MCF 10A (cell line): ENCODE results near the gene ELMO1. TPM values are rescaled to one million over a fixed set of nuclear protein-coding genes. Genes with fewer than 3 reads are reported as not detected.

Source experiments
- BruUV-seq: library from RNA; stranded (reverse); fragments of 400-500 nt; replicated peaks from 2 replicates; lab custom pipeline; 2021; lab: Mats Ljungman, UMichigan
- CTCF ChIA-PET: fragments of 300-600 bp; sonication (Branson Sonifier 250); formaldehyde crosslinking; extraction: SDS; loops from one replicate; lab custom pipeline; 2021; ENCODE audit warnings: antibody characterized with exemption, inconsistent platforms; lab: Yijun Ruan, JAX
- POLR2A ChIA-PET: fragments of 300-600, 350-650 bp; sonication (Branson Sonifier 250); formaldehyde crosslinking; extraction: SDS; loops from one replicate; lab custom pipeline; 2020; ENCODE audit warnings: antibody characterized with exemption, inconsistent platforms; lab: Yijun Ruan, JAX
- DNase-seq: peaks from one replicate; pipeline ENCODE4 v3.0.0-alpha.2; 2018; ENCODE audit not compliant: unreplicated experiment
- H3K27ac Mint-ChIP-seq: one replicate; pipeline ENCODE4 v1.8.0; 2022; ENCODE audit warnings: mild to moderate bottlenecking, low read depth, mixed read lengths; ENCODE audit not compliant: unreplicated experiment
- H3K27me3 Mint-ChIP-seq: one replicate; pipeline ENCODE4 v1.8.0; 2022; ENCODE audit warnings: mixed read lengths; ENCODE audit not compliant: insufficient read depth, unreplicated experiment
- H3K36me3 Mint-ChIP-seq: one replicate; pipeline ENCODE4 v1.8.0; 2022; ENCODE audit warnings: mild to moderate bottlenecking, moderate library complexity, mixed read lengths; ENCODE audit not compliant: insufficient read depth, unreplicated experiment
- H3K4me1 Mint-ChIP-seq: one replicate; pipeline ENCODE4 v1.8.0; 2022; ENCODE audit warnings: mixed read lengths; ENCODE audit not compliant: insufficient read depth, unreplicated experiment
- H3K4me3 Mint-ChIP-seq: one replicate; pipeline ENCODE4 v1.8.0; 2022; ENCODE audit warnings: mild to moderate bottlenecking, moderate library complexity, mixed read lengths; ENCODE audit not compliant: unreplicated experiment
- H3K9me3 Mint-ChIP-seq: one replicate; pipeline ENCODE4 v1.8.0; 2022; ENCODE audit warnings: mixed read lengths; ENCODE audit not compliant: unreplicated experiment
- intact Hi-C: fragments of 100-400 bp; cut with micrococcal nuclease; formaldehyde crosslinking; loops from 2 replicates; pipeline ENCODE4 v1.14.1; 2022
- total RNA-seq: library from RNA; stranded (reverse); gene quantifications from 2 replicates; pipeline ENCODE4 v1.2.3, GENCODE V29; 2022
- TF ChIP-seq, protein P1 (sequence below): fragments of 200-600 bp; IDR thresholded peaks from one replicate; pipeline ENCODE4 v1.8.0; 2022; ENCODE audit warnings: antibody characterized with exemption, mild to moderate bottlenecking; ENCODE audit not compliant: unreplicated experiment

Gene ELMO1
- total RNA-seq, 1 experiment from 2014 or later = 0.30 TPM

GRCh38 chr7:37116093-37116701, 332.5 kb downstream of the ELMO1 start:
- no TSS peak for BruUV-seq
- CTCF ChIA-PET = interaction anchor here (1.0 to 1.1 kb wide), 2 partner anchors 15 to 66 kb away, joined by 3 to 4 read pairs; no protein-coding TSS in a partner anchor
- H3K4me3 Mint-ChIP-seq = no peak overlapping the region

GRCh38 chr7:37113661-37114355, 334.9 kb downstream of the ELMO1 start:
- CTCF ChIA-PET = no interaction called here
- H3K27ac Mint-ChIP-seq = no peak overlapping the region
- no peak for DNase-seq

More at GRCh38 chr7:37116093-37116701, 332.5 kb downstream of the ELMO1 start:
- intact Hi-C loops = no loop called here
- no peak for DNase-seq
- Mint-ChIP-seq H3K27ac (no peak overlapping the region), H3K4me1 (no peaks in the 10 kb centered on the region), H3K36me3 (no peaks in the 10 kb centered on the region), H3K9me3 (no peaks in the 10 kb centered on the region), H3K27me3 (no peaks in the 10 kb centered on the region)
- TF ChIP-seq, protein P1, sequence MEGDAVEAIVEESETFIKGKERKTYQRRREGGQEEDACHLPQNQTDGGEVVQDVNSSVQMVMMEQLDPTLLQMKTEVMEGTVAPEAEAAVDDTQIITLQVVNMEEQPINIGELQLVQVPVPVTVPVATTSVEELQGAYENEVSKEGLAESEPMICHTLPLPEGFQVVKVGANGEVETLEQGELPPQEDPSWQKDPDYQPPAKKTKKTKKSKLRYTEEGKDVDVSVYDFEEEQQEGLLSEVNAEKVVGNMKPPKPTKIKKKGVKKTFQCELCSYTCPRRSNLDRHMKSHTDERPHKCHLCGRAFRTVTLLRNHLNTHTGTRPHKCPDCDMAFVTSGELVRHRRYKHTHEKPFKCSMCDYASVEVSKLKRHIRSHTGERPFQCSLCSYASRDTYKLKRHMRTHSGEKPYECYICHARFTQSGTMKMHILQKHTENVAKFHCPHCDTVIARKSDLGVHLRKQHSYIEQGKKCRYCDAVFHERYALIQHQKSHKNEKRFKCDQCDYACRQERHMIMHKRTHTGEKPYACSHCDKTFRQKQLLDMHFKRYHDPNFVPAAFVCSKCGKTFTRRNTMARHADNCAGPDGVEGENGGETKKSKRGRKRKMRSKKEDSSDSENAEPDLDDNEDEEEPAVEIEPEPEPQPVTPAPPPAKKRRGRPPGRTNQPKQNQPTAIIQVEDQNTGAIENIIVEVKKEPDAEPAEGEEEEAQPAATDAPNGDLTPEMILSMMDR = no peak
- POLR2A ChIA-PET = no interaction called here

DNA sequence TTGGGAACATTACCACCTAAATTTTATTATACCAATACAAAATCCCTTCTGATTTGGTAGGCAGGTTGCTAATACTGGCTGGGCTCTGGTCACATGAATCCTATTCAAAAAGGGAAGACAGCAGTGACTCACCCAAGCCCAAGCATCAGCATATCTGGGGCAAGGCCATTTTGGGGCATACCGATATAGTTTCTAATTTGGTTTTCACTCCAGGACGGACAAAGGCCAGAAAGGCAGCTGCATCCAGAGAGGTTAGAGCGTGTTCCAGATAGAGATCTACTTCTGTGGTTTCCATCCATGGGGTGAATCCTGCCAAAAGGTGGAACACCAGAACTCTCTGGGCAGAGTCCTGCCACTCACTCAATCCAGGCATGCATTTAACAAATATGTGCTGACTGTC, 335.8 kb downstream of the ELMO1 start:
- intact Hi-C loops = no loop called here

More at GRCh38 chr7:37113661-37114355, 334.9 kb downstream of the ELMO1 start:
- POLR2A ChIA-PET = interaction anchor here (0.6 kb wide), 1 partner anchor 605 kb away, joined by 3 read pairs; no protein-coding TSS in a partner anchor
- Mint-ChIP-seq H3K4me1 (no peaks in the 10 kb centered on the region), H3K27me3 (no peaks in the 10 kb centered on the region), H3K9me3 (no peaks in the 10 kb centered on the region), H3K4me3 (no peak overlapping the region), H3K36me3 (no peaks in the 10 kb centered on the region)
- BruUV-seq = no TSS peak
- TF ChIP-seq, protein P1 = no peak
- intact Hi-C loops = no loop called here

DNA sequence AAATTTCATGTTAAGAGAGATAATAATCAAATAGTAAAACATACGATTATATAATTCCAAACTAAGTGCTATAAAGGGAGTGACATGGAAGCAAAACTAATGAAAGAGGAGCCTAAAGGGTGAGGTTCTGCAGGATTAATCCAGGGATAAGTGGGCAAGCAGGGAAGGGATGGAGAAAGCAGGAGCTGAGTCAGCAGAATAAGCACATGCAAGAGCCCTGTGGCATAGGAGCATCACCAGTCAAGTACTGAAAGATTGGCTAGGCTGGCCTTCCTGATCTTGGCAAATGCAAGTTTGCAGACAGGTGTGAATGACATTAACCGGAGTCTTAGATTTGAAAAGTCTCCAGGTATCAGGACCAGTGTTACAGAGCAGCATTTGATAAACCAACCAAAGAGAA, 336.4 kb downstream of the ELMO1 start:
- Mint-ChIP-seq H3K4me1 (no peaks in the 10 kb centered on the region), H3K4me3 (no peak overlapping the region), H3K9me3 (no peaks in the 10 kb centered on the region), H3K27ac (no peak overlapping the region), H3K36me3 (no peaks in the 10 kb centered on the region), H3K27me3 (no peaks in the 10 kb centered on the region)
- ChIA-PET CTCF (interaction anchor here (0.6 kb wide), 1 partner anchor 110 kb away, joined by 3 read pairs; no protein-coding TSS in a partner anchor), POLR2A (no interaction called here)
- TF ChIP-seq, protein P1 = no peak
- intact Hi-C loops = no loop called here
- no peak for DNase-seq
- no TSS peak for BruUV-seq

More for the DNA sequence above, 335.8 kb downstream of the ELMO1 start:
- ChIA-PET POLR2A (no interaction called here), CTCF (interaction anchor here (0.6 kb wide), 1 partner anchor 908 kb away, joined by 3 read pairs; no protein-coding TSS in a partner anchor)
- H3K4me1 Mint-ChIP-seq = no peaks in the 10 kb centered on the region
- H3K4me3 Mint-ChIP-seq = no peak overlapping the region
- no peak for DNase-seq
- no peaks in the 10 kb centered on the region for H3K9me3 Mint-ChIP-seq
- H3K36me3 Mint-ChIP-seq = no peaks in the 10 kb centered on the region
- no TSS peak for BruUV-seq
- TF ChIP-seq, protein P1 = no peak
- no peak overlapping the region for H3K27ac Mint-ChIP-seq
- no peaks in the 10 kb centered on the region for H3K27me3 Mint-ChIP-seq
